K562 (cell line): ENCODE data around the gene DENND2C. TPM values are rescaled to one million over a fixed set of nuclear protein-coding genes. Genes with fewer than 3 reads are reported as not detected.

Source experiments
- ATAC-seq: fragments of 200-7000 bp; cut with Tn5 transposase; 3 replicates; pipeline ENCODE4 v1.9.1; 2020; ENCODE audit warnings: moderate library complexity
- BruUV-seq: library from RNA; stranded (reverse); fragments of 400-500 nt; replicated peaks from 2 replicates; lab custom pipeline; 2021; lab: Mats Ljungman, UMichigan
- CTCF ChIA-PET: fragments of 300-600 bp; formaldehyde crosslinking; extraction: SDS; loops from one replicate; lab custom pipeline; 2021; ENCODE audit warnings: low intra/inter-chr PET ratio; lab: Yijun Ruan, JAX
- POLR2A ChIA-PET: fragments of 300-600, 350-650 bp; sonication (Branson Sonifier 250); formaldehyde crosslinking; extraction: SDS; loops from one replicate; lab custom pipeline; 2021; ENCODE audit warnings: antibody characterized with exemption, inconsistent platforms; lab: Yijun Ruan, JAX
- DNase-seq, 4 experiments: peaks; one replicate each; pipeline versions ENCODE4 v3.0.0 to v3.0.0-alpha.2; 2011 to 2018; ENCODE audit warnings: low spot score in 3 of 4, mixed read lengths in 3 of 4; ENCODE audit errors: extremely low read depth in 1 of 4
- FAIRE-seq: peaks from 2 replicates; lab custom pipeline; 2011; peaks lifted over from hg19 to GRCh38; lab: Jason Lieb, UNC
- H2AFZ ChIP-seq: 2 replicates; pipeline ENCODE4 v1.6.0; 2011; ENCODE audit warnings: low read depth, low read length, control low read depth, inconsistent platforms
- H3K27ac ChIP-seq: fragments of 200-600 bp; 3 replicates; pipeline ENCODE4 v1.8.0; 2011; ENCODE audit warnings: low read depth, mild to moderate bottlenecking, control low read depth, inconsistent platforms, low read length, moderate library complexity, mixed read lengths; ENCODE audit errors: extremely low read depth
- H3K27me3 ChIP-seq, 2 experiments: fragments of 300-600 bp in 1 of 2; 2 replicates in 1 of 2; 3 replicates in 1 of 2; pipeline versions ENCODE4 v1.6.0 to v1.8.0; 2011; ENCODE audit warnings: inconsistent platforms in 2 of 2, low read length in 2 of 2, mild to moderate bottlenecking in 1 of 2, mixed read lengths in 1 of 2, moderate library complexity in 1 of 2; ENCODE audit not compliant: control insufficient read depth in 2 of 2, insufficient read depth in 2 of 2
- H3K36me3 ChIP-seq: fragments of 300-600 bp; 3 replicates; pipeline ENCODE4 v1.8.0; 2011; ENCODE audit warnings: mild to moderate bottlenecking, low read length, inconsistent platforms; ENCODE audit not compliant: control insufficient read depth, insufficient read depth
- H3K4me1 ChIP-seq, 2 experiments: fragments of 200-600 bp in 1 of 2; replicated peaks in 1 of 2; 2 replicates in 1 of 2; 3 replicates in 1 of 2; pipeline versions ENCODE4 v1.5.1 to v1.8.0; 2011; ENCODE audit warnings: inconsistent platforms in 2 of 2, low read length in 2 of 2, mild to moderate bottlenecking in 1 of 2, mixed read lengths in 1 of 2, moderate library complexity in 1 of 2; ENCODE audit not compliant: control insufficient read depth in 2 of 2, insufficient read depth in 2 of 2
- H3K4me2 ChIP-seq: 2 replicates; pipeline ENCODE4 v1.6.1; 2011; ENCODE audit warnings: low read length, control low read depth, inconsistent platforms, mixed read lengths; ENCODE audit not compliant: insufficient read depth
- H3K4me3 ChIP-seq: fragments of 200-600 bp; sonication (generic), shearing (Covaris generic); 2 replicates; pipeline ENCODE4 v1.5.1; 2016; ENCODE audit warnings: control low read depth, inconsistent platforms
- H3K79me2 ChIP-seq: fragments of 200-600 bp; 3 replicates; pipeline ENCODE4 v1.8.0; 2011; ENCODE audit warnings: low read length, inconsistent platforms; ENCODE audit not compliant: control insufficient read depth, insufficient read depth
- H3K9ac ChIP-seq, 2 experiments: 2 replicates each; pipeline versions ENCODE4 v1.6.0 to v1.6.1; 2011; ENCODE audit warnings: low read depth in 2 of 2, low read length in 2 of 2, control low read depth in 1 of 2, inconsistent platforms in 1 of 2, mild to moderate bottlenecking in 1 of 2, mixed read lengths in 1 of 2; ENCODE audit not compliant: insufficient read depth in 1 of 2
- H3K9me1 ChIP-seq: one replicate; pipeline ENCODE4 v1.6.0; 2011; ENCODE audit warnings: inconsistent platforms, mild to moderate bottlenecking, low read length, moderate library complexity; ENCODE audit not compliant: control insufficient read depth, insufficient read depth
- H3K9me3 ChIP-seq: replicated peaks from 2 replicates; pipeline ENCODE4 v1.5.1; 2011; ENCODE audit warnings: low read depth, low read length, inconsistent platforms; ENCODE audit not compliant: control insufficient read depth, insufficient read depth
- H4K20me1 ChIP-seq: replicated peaks from 2 replicates; pipeline ENCODE4 v1.6.1; 2011; ENCODE audit warnings: low read length, inconsistent platforms, mixed read lengths; ENCODE audit not compliant: control insufficient read depth, insufficient read depth
- MCM5 ChIP-seq: fragments of 450-650 bp; IDR thresholded peaks from 2 replicates; pipeline ENCODE4 v1.6.1; 2016; ENCODE audit warnings: low read depth
- PRPF4 ChIP-seq: fragments of 200-400 bp; formaldehyde crosslinking; IDR thresholded peaks from one replicate; pipeline ENCODE4 v1.6.1; 2017; ENCODE audit warnings: low read length, low read depth, mild to moderate bottlenecking; ENCODE audit not compliant: insufficient read depth, poor library complexity, severe bottlenecking
- XRCC3 ChIP-seq: fragments of 450-650 bp; IDR thresholded peaks from 2 replicates; pipeline ENCODE4 v1.6.1; 2017; ENCODE audit warnings: mild to moderate bottlenecking, moderate library complexity
- ZBTB1 ChIP-seq: sonication (generic); formaldehyde crosslinking; IDR thresholded peaks from 2 replicates; pipeline ENCODE4 v1.8.1; 2023; ENCODE audit warnings: missing genetic modification reagents, low read depth, mild to moderate bottlenecking, borderline replicate concordance
- WGBS: fragments of 100-300 bp; shearing (Covaris generic); methylation state at CpG from one replicate; pipeline ENCODE4 v1.1.6; 2016; ENCODE audit warnings: low coverage, mixed read lengths; ENCODE audit not compliant: insufficient coverage; ENCODE audit errors: missing lambda C conversion rate; 5-methylcytosine and 5-hydroxymethylcytosine counted together
- in situ Hi-C: fragments of 300-500 bp; cut with MboI; formaldehyde crosslinking; loops from 4 replicates; pipeline ENCODE4 v1.15.0; 2018; ENCODE audit warnings: inconsistent platforms, mixed read lengths
- intact Hi-C: fragments of 100-400 bp; cut with micrococcal nuclease; formaldehyde crosslinking; loops from 2 replicates; pipeline ENCODE4 v1.14.2; 2022
- polyA plus RNA-seq, 8 experiments: library from polyadenylated mRNA; depleted of rRNA in 4 of 8; stranded (reverse) in 5 of 8; unstranded in 3 of 8; fragments of >200 nt; fragmentation: Nextera tagmentation in 2 of 8; fragmentation: Illumina TruSeq in 1 of 8; extraction: Ambion mirVana in 2 of 8; extraction: Trizol in 1 of 8; gene quantifications; 2 replicates each; pipeline versions ENCODE4 v1.2.1 to v1.2.3, GENCODE V29; 2011 to 2014; ENCODE audit warnings: inconsistent platforms in 1 of 8, missing spikeins in 1 of 8
- total RNA-seq, 7 experiments: library from RNA; depleted of rRNA in 6 of 7; stranded (reverse); fragments of >200 nt in 6 of 7; fragmentation: Illumina TruSeq in 2 of 7; extraction: Trizol in 2 of 7; gene quantifications; 2 replicates each; pipeline versions ENCODE4 v1.2.1 to v1.2.3, GENCODE V29; 2011 to 2021; ENCODE audit warnings: low replicate concordance in 1 of 7
- TF ChIP-seq, protein P1 (sequence below): fragments of 450-650 bp; formaldehyde crosslinking; IDR thresholded peaks from 2 replicates; pipeline ENCODE4 v1.4.0; 2020; ENCODE audit warnings: mild to moderate bottlenecking

Gene DENND2C
- total and polyA plus RNA-seq, 9 of the 15 experiments (the other 6 are each of a cell fraction or from before 2014, with no cell fraction given), result 0.03 to 0.25 (median 0.14) TPM

DNA sequence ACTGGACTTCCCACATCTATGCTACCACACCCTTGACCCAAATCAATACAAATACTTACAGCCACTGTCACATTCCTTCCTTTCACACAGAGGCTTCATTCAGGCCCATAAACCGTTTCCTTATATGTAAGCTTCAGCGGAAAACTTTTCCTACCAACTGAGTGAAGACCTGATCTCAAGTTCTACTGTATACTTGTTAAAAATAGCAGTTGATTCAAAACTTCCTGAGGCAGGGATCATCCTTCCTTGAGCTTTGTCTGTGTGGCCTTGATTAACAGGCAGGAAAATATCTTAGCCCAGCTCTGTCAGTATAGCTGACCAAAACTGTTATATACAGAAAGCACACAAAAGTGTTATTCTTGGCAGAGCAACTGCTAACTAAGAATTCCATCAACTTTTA is 42.7 kb downstream of the DENND2C start:
- in situ Hi-C loops, result no loop called here
- POLR2A ChIA-PET, result interaction anchor here (0.6 to 0.7 kb wide), 2 partner anchors 12 to 585 kb away, joined by 3 to 5 read pairs; no protein-coding TSS in a partner anchor
- no peak overlapping the region for H3K27ac ChIP-seq
- CTCF ChIA-PET, result no interaction called here
- no peaks in the 10 kb centered on the region for H4K20me1 ChIP-seq
- WGBS, result 0% methylated on average over 2 of the region's 2 CpGs
- H3K79me2 ChIP-seq, result no peaks in the 10 kb centered on the region
- H3K9ac ChIP-seq, result no peak overlapping the region
- H3K9me1 ChIP-seq, result no peaks in the 10 kb centered on the region
- no peak for DNase-seq
- H3K36me3 ChIP-seq, result no peaks in the 10 kb centered on the region
- TF ChIP-seq XRCC3, result no peak
- no peak for TF ChIP-seq ZBTB1 (CRISPR knock-in tag)
- no peak for TF ChIP-seq MCM5
- TF ChIP-seq, protein P1, sequence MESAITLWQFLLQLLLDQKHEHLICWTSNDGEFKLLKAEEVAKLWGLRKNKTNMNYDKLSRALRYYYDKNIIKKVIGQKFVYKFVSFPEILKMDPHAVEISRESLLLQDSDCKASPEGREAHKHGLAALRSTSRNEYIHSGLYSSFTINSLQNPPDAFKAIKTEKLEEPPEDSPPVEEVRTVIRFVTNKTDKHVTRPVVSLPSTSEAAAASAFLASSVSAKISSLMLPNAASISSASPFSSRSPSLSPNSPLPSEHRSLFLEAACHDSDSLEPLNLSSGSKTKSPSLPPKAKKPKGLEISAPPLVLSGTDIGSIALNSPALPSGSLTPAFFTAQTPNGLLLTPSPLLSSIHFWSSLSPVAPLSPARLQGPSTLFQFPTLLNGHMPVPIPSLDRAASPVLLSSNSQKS (CRISPR knock-in tag), result no peak
- TF ChIP-seq PRPF4, result no peak
- FAIRE-seq, result no peak
- no peak overlapping the region for H3K4me3 ChIP-seq
- no peak overlapping the region for H3K4me2 ChIP-seq
- H3K9me3 ChIP-seq, result no peaks in the 10 kb centered on the region
- H3K4me1 ChIP-seq, result no peaks in the 10 kb centered on the region
- H2AFZ ChIP-seq, result no peak overlapping the region
- H3K27me3 ChIP-seq, result peaks cover 8 to 18% of the 10 kb centered on the region in 2 experiments; a peak in 4 of 5 replicates
- no TSS peak for BruUV-seq
- ATAC-seq, result no peak
- intact Hi-C loops, result no loop called here
